LHCN-M2 (cell line): ENCODE measurements around the gene CATSPER1. TPM values are rescaled to one million over a fixed set of nuclear protein-coding genes. Genes with fewer than 3 reads are reported as not detected.
A peak's percentile ranks its signal among the peaks of the same experiment; 100 is the strongest.

Experiments
- DNase-seq: peaks from one replicate; pipeline ENCODE4 v3.0.0-alpha.2; 2012; ENCODE audit warnings: low read depth
- polyA plus RNA-seq: library from polyadenylated mRNA; unstranded; fragments of >200 nt; gene quantifications from one replicate; pipeline ENCODE4 v1.2.1, GENCODE V29; 2012; ENCODE audit warnings: missing spikeins
- total RNA-seq: library from RNA; depleted of rRNA; stranded (reverse); fragments of >200 nt; gene quantifications from 2 replicates; pipeline ENCODE4 v1.2.3, GENCODE V29; 2014; rRNA removed

The CATSPER1 gene
- total RNA-seq = 0.75 and 1.8 TPM in 2 replicates
- 3.9 TPM for polyA plus RNA-seq

GRCh38 chr11:66026017-66026529, at the start of gene CATSPER1:
TSS of gene CATSPER1 (minus strand) at chr11:66026479. CDS start at chr11:66026379, 100 bp downstream.
- DNase-seq = no peak

GRCh38 chr11:66075273-66075672, 49.0 kb upstream of the CATSPER1 start:
- no peak for DNase-seq

- DNase-seq = no peak
Measured at GRCh38 chr11:66073669-66074068, 47.4 kb upstream of the CATSPER1 start.

- no peak for DNase-seq
Measured at GRCh38 chr11:66072518-66072917, 46.2 kb upstream of the CATSPER1 start.

- no peak for DNase-seq
Measured at GRCh38 chr11:66072081-66072480, 45.8 kb upstream of the CATSPER1 start.

- no peak for DNase-seq
Measured at GRCh38 chr11:66071381-66071801, 45.1 kb upstream of the CATSPER1 start.

- DNase-seq = peak; percentile 25
Measured at GRCh38 chr11:66070604-66071380, 44.5 kb upstream of the CATSPER1 start.

GRCh38 chr11:66069715-66070603, 43.7 kb upstream of the CATSPER1 start, which contains the start of gene PACS1:
TSS of gene PACS1 (plus strand) at chr11:66070272. CDS start at chr11:66070487, 215 bp downstream.
- peak; percentile 81 for DNase-seq

GRCh38 chr11:66068923-66069714, 42.8 kb upstream of the CATSPER1 start:
- peak; percentile 92 for DNase-seq

GRCh38 chr11:66068154-66068821, 42.0 kb upstream of the CATSPER1 start:
- DNase-seq = peak; percentile 64

- no peak for DNase-seq
Measured at GRCh38 chr11:66067640-66068039, 41.4 kb upstream of the CATSPER1 start.

GRCh38 chr11:66066751-66067150, 40.5 kb upstream of the CATSPER1 start:
- no peak for DNase-seq

GRCh38 chr11:66064571-66064970, 38.3 kb upstream of the CATSPER1 start:
- DNase-seq = no peak

- no peak for DNase-seq
Measured at GRCh38 chr11:66063900-66064299, 37.6 kb upstream of the CATSPER1 start.

- DNase-seq = no peak
Measured at GRCh38 chr11:66062408-66062807, 36.1 kb upstream of the CATSPER1 start.

GRCh38 chr11:66061268-66061667, 35.0 kb upstream of the CATSPER1 start:
- no peak for DNase-seq

- DNase-seq = no peak
Measured at GRCh38 chr11:66059966-66060680, 33.8 kb upstream of the CATSPER1 start.

GRCh38 chr11:66056501-66056900, 30.2 kb upstream of the CATSPER1 start:
- DNase-seq = no peak

- DNase-seq = no peak
Measured at GRCh38 chr11:66055021-66055420, 28.7 kb upstream of the CATSPER1 start.

- DNase-seq = no peak
Measured at GRCh38 chr11:66052664-66052982, 26.3 kb upstream of the CATSPER1 start.
